HEK293 (cell line): ENCODE results near the gene ALOX12B.

Experiments used
- GLI2 ChIP-seq: fragments of 450-650 bp; formaldehyde crosslinking; IDR thresholded peaks from 2 replicates; pipeline ENCODE4; 2017; ENCODE audit warnings: missing biosample characterization, missing genetic modification characterization, low read depth, borderline replicate concordance
- GLIS1 ChIP-seq: fragments of 450-650 bp; formaldehyde crosslinking; IDR thresholded peaks from 2 replicates; pipeline ENCODE4 v1.5.1; 2016; ENCODE audit warnings: missing biosample characterization, missing genetic modification characterization
- IKZF3 ChIP-seq: fragments of 450-650 bp; IDR thresholded peaks from 2 replicates; pipeline ENCODE4 v1.5.0; 2018; ENCODE audit warnings: missing biosample characterization, mild to moderate bottlenecking, missing genetic modification characterization, moderate library complexity
- OSR2 ChIP-seq: fragments of 450-650 bp; formaldehyde crosslinking; IDR thresholded peaks from 2 replicates; pipeline ENCODE4 v1.5.1; 2016; ENCODE audit warnings: missing biosample characterization, missing genetic modification characterization
- PATZ1 ChIP-seq: fragments of 450-650 bp; formaldehyde crosslinking; IDR thresholded peaks from 2 replicates; pipeline ENCODE4 v1.5.1; 2016; ENCODE audit warnings: missing biosample characterization, missing genetic modification characterization
- PRDM1 ChIP-seq: fragments of 450-650 bp; formaldehyde crosslinking; IDR thresholded peaks from 2 replicates; pipeline ENCODE4; 2016; ENCODE audit warnings: missing biosample characterization, missing genetic modification characterization
- TCF7L2 ChIP-seq: IDR thresholded peaks from 2 replicates; pipeline ENCODE4 v1.6.1; 2011; ENCODE audit warnings: low read depth, mild to moderate bottlenecking, inconsistent platforms, low read length, moderate library complexity, borderline replicate concordance
- ZBTB10 ChIP-seq: fragments of 450-650 bp; formaldehyde crosslinking; IDR thresholded peaks from 2 replicates; pipeline ENCODE4 v1.5.1; 2016; ENCODE audit warnings: missing biosample characterization, missing genetic modification characterization
- ZBTB6 ChIP-seq: fragments of 450-650 bp; formaldehyde crosslinking; IDR thresholded peaks from 2 replicates; pipeline ENCODE4 v1.5.1; 2017; ENCODE audit warnings: missing biosample characterization, missing genetic modification characterization
- ZBTB7A ChIP-seq: fragments of 450-650 bp; formaldehyde crosslinking; IDR thresholded peaks from 2 replicates; pipeline ENCODE4 v1.5.1; 2016; ENCODE audit warnings: low read depth, missing biosample characterization, missing genetic modification characterization
- ZFP37 ChIP-seq: fragments of 450-650 bp; formaldehyde crosslinking; IDR thresholded peaks from 2 replicates; pipeline ENCODE4 v1.5.1; 2016; ENCODE audit warnings: missing biosample characterization, missing genetic modification characterization
- ZFP41 ChIP-seq: fragments of 450-650 bp; formaldehyde crosslinking; IDR thresholded peaks from 2 replicates; pipeline ENCODE4 v1.5.1; 2016; ENCODE audit warnings: missing biosample characterization, missing genetic modification characterization, borderline replicate concordance
- ZIC2 ChIP-seq: fragments of 450-650 bp; formaldehyde crosslinking; IDR thresholded peaks from 2 replicates; pipeline ENCODE4 v1.5.1; 2016; ENCODE audit warnings: missing biosample characterization, missing genetic modification characterization
- ZNF121 ChIP-seq: fragments of 450-650 bp; formaldehyde crosslinking; IDR thresholded peaks from 2 replicates; pipeline ENCODE4 v1.5.1; 2016; ENCODE audit warnings: missing biosample characterization, missing genetic modification characterization
- ZNF133 ChIP-seq: fragments of 450-650 bp; formaldehyde crosslinking; IDR thresholded peaks from 2 replicates; pipeline ENCODE4 v1.5.1; 2016; ENCODE audit warnings: missing biosample characterization, missing genetic modification characterization
- ZNF211 ChIP-seq: fragments of 450-650 bp; formaldehyde crosslinking; IDR thresholded peaks from 2 replicates; pipeline ENCODE4 v1.5.1; 2016; ENCODE audit warnings: low read depth, missing biosample characterization, missing genetic modification characterization
- ZNF221 ChIP-seq: fragments of 450-650 bp; formaldehyde crosslinking; IDR thresholded peaks from 2 replicates; pipeline ENCODE4 v1.5.1; 2017; ENCODE audit warnings: missing biosample characterization, missing genetic modification characterization, borderline replicate concordance
- ZNF266 ChIP-seq: fragments of 450-650 bp; formaldehyde crosslinking; IDR thresholded peaks from 2 replicates; pipeline ENCODE4 v1.5.1; 2016; ENCODE audit warnings: missing biosample characterization, missing genetic modification characterization, low read depth
- ZNF292 ChIP-seq: fragments of 450-650 bp; formaldehyde crosslinking; IDR thresholded peaks from 2 replicates; pipeline ENCODE4 v1.5.1; 2016; ENCODE audit warnings: low read depth, missing biosample characterization, missing genetic modification characterization, borderline replicate concordance
- ZNF449 ChIP-seq: fragments of 450-650 bp; formaldehyde crosslinking; IDR thresholded peaks from 2 replicates; pipeline ENCODE4 v1.5.1; 2017; ENCODE audit warnings: missing biosample characterization, mild to moderate bottlenecking, missing genetic modification characterization, moderate library complexity
- ZNF513 ChIP-seq: fragments of 450-650 bp; IDR thresholded peaks from 2 replicates; pipeline ENCODE4 v1.5.1; 2018; ENCODE audit warnings: missing biosample characterization, missing genetic modification characterization
- ZNF561 ChIP-seq: fragments of 450-650 bp; IDR thresholded peaks from 2 replicates; pipeline ENCODE4 v1.5.1; 2018; ENCODE audit warnings: missing biosample characterization, missing genetic modification characterization, borderline replicate concordance
- ZNF600 ChIP-seq: fragments of 450-650 bp; formaldehyde crosslinking; IDR thresholded peaks from 2 replicates; pipeline ENCODE4 v1.5.1; 2016; ENCODE audit warnings: missing biosample characterization, missing genetic modification characterization
- ZNF626 ChIP-seq: fragments of 450-650 bp; sonication (Bioruptor Pico); formaldehyde crosslinking; IDR thresholded peaks from 2 replicates; pipeline ENCODE4 v1.5.1; 2018; ENCODE audit warnings: missing biosample characterization, missing genetic modification characterization, inconsistent platforms
- ZNF645 ChIP-seq: fragments of 450-650 bp; formaldehyde crosslinking; IDR thresholded peaks from 2 replicates; pipeline ENCODE4; 2016; ENCODE audit warnings: missing biosample characterization, missing genetic modification characterization
- ZNF701 ChIP-seq: fragments of 450-650 bp; formaldehyde crosslinking; IDR thresholded peaks from 2 replicates; pipeline ENCODE4 v1.5.1; 2016; ENCODE audit warnings: missing biosample characterization, missing genetic modification characterization
- ZNF707 ChIP-seq: fragments of 450-650 bp; formaldehyde crosslinking; IDR thresholded peaks from 2 replicates; pipeline ENCODE4 v1.5.1; 2016; ENCODE audit warnings: missing biosample characterization, missing genetic modification characterization
- ZNF792 ChIP-seq: fragments of 450-650 bp; formaldehyde crosslinking; IDR thresholded peaks from 2 replicates; pipeline ENCODE4 v1.5.1; 2016; ENCODE audit warnings: missing biosample characterization, missing genetic modification characterization
- ZNF830 ChIP-seq: fragments of 450-650 bp; IDR thresholded peaks from 2 replicates; pipeline ENCODE4 v1.5.0; 2018; ENCODE audit warnings: missing biosample characterization, missing genetic modification characterization, low read depth, mild to moderate bottlenecking, moderate library complexity
- ZNF843 ChIP-seq: fragments of 450-650 bp; formaldehyde crosslinking; IDR thresholded peaks from 2 replicates; pipeline ENCODE4 v1.5.1; 2016; ENCODE audit warnings: missing biosample characterization, missing genetic modification characterization

The ALOX12B gene

GRCh38 chr17:8118769-8119580 lies 31.5 kb upstream of the ALOX12B start (continued):
- TF ChIP-seq GLIS1 (tag by site-specific recombination) (peak; percentile 39; the same call in 1 of the 2 replicates), ZNF701 (tag by site-specific recombination) (no peak), ZNF133 (tag by site-specific recombination) (no peak), GLI2 (tag by site-specific recombination) (no peak), ZBTB10 (no peak; the same call in 1 of the 2 replicates), ZNF626 (no peak), TCF7L2 (no peak), ZNF645 (no peak), ZNF292 (tag by site-specific recombination) (no peak), PRDM1 (tag by site-specific recombination) (no peak), ZNF830 (tag by site-specific recombination) (no peak), ZNF221 (no peak), ZNF843 (tag by site-specific recombination) (no peak), OSR2 (peak; percentile 12), ZNF707 (no peak), ZNF211 (tag by site-specific recombination) (no peak), PATZ1 (peak; percentile 82), ZFP41 (tag by site-specific recombination) (no peak), ZIC2 (tag by site-specific recombination) (peak; percentile 88), ZNF121 (tag by site-specific recombination) (no peak), IKZF3 (tag by site-specific recombination) (peak; percentile 74; the same call in 1 of the 2 replicates), ZBTB7A (tag by site-specific recombination) (no peak), ZNF449 (tag by site-specific recombination) (no peak), ZNF561 (tag by site-specific recombination) (peak; percentile 80; the same call in 1 of the 2 replicates), ZNF513 (tag by site-specific recombination) (peak; percentile 44; the same call in 1 of the 2 replicates), ZBTB6 (peak; percentile 6; the same call in 1 of the 2 replicates), ZNF600 (tag by site-specific recombination) (peak; percentile 79), ZNF792 (no peak), ZFP37 (tag by site-specific recombination) (no peak), ZNF266 (tag by site-specific recombination) (no peak)
